HEK293T (cell line): ENCODE measurements around the gene ZNRF3.
"Not testable (repeated sequence)": the region's sequence is repeated elsewhere in the genome, so short reads cannot be mapped to it uniquely, and the experiment has no call there.

ENCODE experiments used
- CTCF ChIA-PET: fragments of 350-600 bp; formaldehyde crosslinking; extraction: SDS; loops from one replicate; lab custom pipeline; 2021; ENCODE audit warnings: antibody characterized with exemption, inconsistent platforms; lab: Yijun Ruan, JAX
- POLR2A ChIA-PET: fragments of 350-600 bp; formaldehyde crosslinking; extraction: SDS; loops from one replicate; lab custom pipeline; 2020; ENCODE audit warnings: antibody characterized with exemption, inconsistent platforms; lab: Yijun Ruan, JAX
- DNase-seq: peaks from one replicate; pipeline ENCODE4 v3.0.0; 2012; ENCODE audit warnings: mixed read lengths; ENCODE audit errors: extremely low spot score
- ARNT ChIP-seq: fragments of 450-650 bp; IDR thresholded peaks from 2 replicates; pipeline ENCODE4 v1.6.1; 2017; ENCODE audit warnings: mild to moderate bottlenecking
- BHLHE40 ChIP-seq: fragments of 450-650 bp; IDR thresholded peaks from 2 replicates; pipeline ENCODE4 v1.6.1; 2016; ENCODE audit warnings: mild to moderate bottlenecking, moderate library complexity, borderline replicate concordance
- CTBP1 ChIP-seq: fragments of 450-650 bp; IDR thresholded peaks from 2 replicates; pipeline ENCODE4 v1.6.1; 2016; ENCODE audit warnings: borderline replicate concordance
- ELF4 ChIP-seq: fragments of 450-650 bp; IDR thresholded peaks from 2 replicates; pipeline ENCODE4 v1.6.1; 2017; ENCODE audit warnings: antibody characterized with exemption
- FOXA1 ChIP-seq: fragments of 450-650 bp; IDR thresholded peaks from 2 replicates; pipeline ENCODE4 v1.6.1; 2016; ENCODE audit warnings: mild to moderate bottlenecking
- FOXK2 ChIP-seq: fragments of 450-650 bp; IDR thresholded peaks from 2 replicates; pipeline ENCODE4 v1.6.1; 2016; ENCODE audit warnings: mild to moderate bottlenecking
- FOXM1 ChIP-seq: fragments of 450-650 bp; IDR thresholded peaks from 2 replicates; pipeline ENCODE4 v1.6.1; 2017; ENCODE audit warnings: mild to moderate bottlenecking, borderline replicate concordance
- HDGF ChIP-seq: fragments of 450-650 bp; IDR thresholded peaks from 2 replicates; pipeline ENCODE4 v1.6.1; 2017; ENCODE audit warnings: antibody characterized with exemption, borderline replicate concordance
- L3MBTL2 ChIP-seq: fragments of 450-650 bp; conservative IDR thresholded peaks from 2 replicates; pipeline ENCODE4 v1.6.1; 2016; ENCODE audit warnings: mild to moderate bottlenecking
- LEF1 ChIP-seq: fragments of 450-650 bp; IDR thresholded peaks from 2 replicates; pipeline ENCODE4 v1.6.1; 2017; ENCODE audit warnings: mild to moderate bottlenecking, borderline replicate concordance
- NFRKB ChIP-seq: fragments of 450-650 bp; IDR thresholded peaks from 2 replicates; pipeline ENCODE4 v1.6.1; 2016; ENCODE audit warnings: mild to moderate bottlenecking, moderate library complexity
- PKNOX1 ChIP-seq: fragments of 450-650 bp; IDR thresholded peaks from 2 replicates; pipeline ENCODE4 v1.6.1; 2016
- SP1 ChIP-seq: fragments of 450-650 bp; IDR thresholded peaks from 2 replicates; pipeline ENCODE4 v1.6.1; 2017
- SUZ12 ChIP-seq: fragments of 450-650 bp; IDR thresholded peaks from 2 replicates; pipeline ENCODE4 v1.6.1; 2016; ENCODE audit warnings: mild to moderate bottlenecking
- TARDBP ChIP-seq: fragments of 450-650 bp; IDR thresholded peaks from 2 replicates; pipeline ENCODE4 v1.6.1; 2016
- ZNF384 ChIP-seq: fragments of 450-650 bp; IDR thresholded peaks from 2 replicates; pipeline ENCODE4 v1.6.1; 2016

Gene ZNRF3

GRCh38 chr22:28905256-28905832 is 22.0 kb downstream of the ZNRF3 start:
- no peak for TF ChIP-seq LEF1
- TF ChIP-seq SUZ12 = no peak
- TF ChIP-seq BHLHE40 = no peak
- no peak for TF ChIP-seq HDGF
- no peak for TF ChIP-seq FOXK2
- TF ChIP-seq NFRKB = no peak
- no peak for TF ChIP-seq PKNOX1
- no peak for TF ChIP-seq L3MBTL2
- no peak for TF ChIP-seq FOXM1
- no peak for TF ChIP-seq FOXA1
- no peak for TF ChIP-seq CTBP1
- no peak for TF ChIP-seq TARDBP
- no peak for TF ChIP-seq ZNF384
- no peak for TF ChIP-seq ARNT
- TF ChIP-seq SP1 = no peak
- no peak for TF ChIP-seq ELF4
- ChIA-PET POLR2A (interaction anchor here (0.6 kb wide), 1 partner anchor 117 kb away, joined by 3 read pairs; no protein-coding TSS in a partner anchor), CTCF (no interaction called here)
- DNase-seq = no peak

GRCh38 chr22:28906312-28906711 is 22.9 kb downstream of the ZNRF3 start:
- POLR2A ChIA-PET = no interaction called here
- DNase-seq = no peak
- no peak for TF ChIP-seq ARNT
- TF ChIP-seq ELF4 = no peak
- TF ChIP-seq FOXK2 = no peak
- TF ChIP-seq FOXA1 = no peak
- TF ChIP-seq SP1 = no peak
- no peak for TF ChIP-seq FOXM1
- no peak for TF ChIP-seq TARDBP
- CTCF ChIA-PET = no interaction called here

- CTCF ChIA-PET = no interaction called here
- POLR2A ChIA-PET = interaction anchor here (1.5 kb wide), 1 partner anchor 10 kb away, joined by 3 read pairs; no protein-coding TSS in a partner anchor
- TF ChIP-seq NFRKB = no peak
- TF ChIP-seq LEF1 = no peak
- no peak for TF ChIP-seq BHLHE40
- no peak for TF ChIP-seq FOXM1
- TF ChIP-seq SP1 = no peak
- TF ChIP-seq FOXK2 = no peak
- TF ChIP-seq ELF4 = no peak
- TF ChIP-seq TARDBP = no peak
- no peak for TF ChIP-seq ZNF384
- TF ChIP-seq FOXA1 = no peak
- TF ChIP-seq CTBP1 = no peak
- no peak for TF ChIP-seq ARNT
- TF ChIP-seq L3MBTL2 = no peak
- no peak for TF ChIP-seq HDGF
- TF ChIP-seq SUZ12 = no peak
- TF ChIP-seq PKNOX1 = no peak
- no peak for DNase-seq
These were observed 24.1 kb downstream of the ZNRF3 start for GRCh38 chr22:28907311-28908008.

GRCh38 chr22:28908810-28909209 is 25.4 kb downstream of the ZNRF3 start:
- ChIA-PET POLR2A (interaction anchor here (1.5 kb wide), 1 partner anchor 11 kb away, joined by 3 read pairs; no protein-coding TSS in a partner anchor), CTCF (interaction anchor here (0.7 kb wide), 1 partner anchor 717 kb away, joined by 3 read pairs; no protein-coding TSS in a partner anchor)
- not testable (repeated sequence) for DNase-seq

- no peak for DNase-seq
- ChIA-PET CTCF (interaction anchor here (0.7 kb wide), 2 partner anchors 131 to 716 kb away, joined by 3 to 4 read pairs; no protein-coding TSS in a partner anchor), POLR2A (no interaction called here)
- TF ChIP-seq ZNF384 (no peak), ELF4 (no peak), FOXA1 (no peak), LEF1 (no peak), CTBP1 (no peak), L3MBTL2 (no peak), TARDBP (no peak), ARNT (no peak), HDGF (no peak), BHLHE40 (no peak), NFRKB (no peak), FOXM1 (no peak), FOXK2 (no peak), PKNOX1 (no peak), SUZ12 (no peak), SP1 (no peak)
These were observed 26.0 kb downstream of the ZNRF3 start for GRCh38 chr22:28909375-28909774.

GRCh38 chr22:28910569-28911303 is 27.4 kb downstream of the ZNRF3 start:
- no peak for TF ChIP-seq TARDBP
- TF ChIP-seq ELF4 = no peak
- TF ChIP-seq LEF1 = no peak
- no peak for TF ChIP-seq ARNT
- POLR2A ChIA-PET = no interaction called here
- DNase-seq = no peak
- CTCF ChIA-PET = no interaction called here
